ENCODE measurements around the gene SUFU. TPM values are rescaled to one million over a fixed set of nuclear protein-coding genes. Genes with fewer than 3 reads are reported as not detected.

The SUFU gene
- total and polyA plus RNA-seq, 4 donors, result 1.8 to 3.8 (median 2.9) TPM

DNA sequence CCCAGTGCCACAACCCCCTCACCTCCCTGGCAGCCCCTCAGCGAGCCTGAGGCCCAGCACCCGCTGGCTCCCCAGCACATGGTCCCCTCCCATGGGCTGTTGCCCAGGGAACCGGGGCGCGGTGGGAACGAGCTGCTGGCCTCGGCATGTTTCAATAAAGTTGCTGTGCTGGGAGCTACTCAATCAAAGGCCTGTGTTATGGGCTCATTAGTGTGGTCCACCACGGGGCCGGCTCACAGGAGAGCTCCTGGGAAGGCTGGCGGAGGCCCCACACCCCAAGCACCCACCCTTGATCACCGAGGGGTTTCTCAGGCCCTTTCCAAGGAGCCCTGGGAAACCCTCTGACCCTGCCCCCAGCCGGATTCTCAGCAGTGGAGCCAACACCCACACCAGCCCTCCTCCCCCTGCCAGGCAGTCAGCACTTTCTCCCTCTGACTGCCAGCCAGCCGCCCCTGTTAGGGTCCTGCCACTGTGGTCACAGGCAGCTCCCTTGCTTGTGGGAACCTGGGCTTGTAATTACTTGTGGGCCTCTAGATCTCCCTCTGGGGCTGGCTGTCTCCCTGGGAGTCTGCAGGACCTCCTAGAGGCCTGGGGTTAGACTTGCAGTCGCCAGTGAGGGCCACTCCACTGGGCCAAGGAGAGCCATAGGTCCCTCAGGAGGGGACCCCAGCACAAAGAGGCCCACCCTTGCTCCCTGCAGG lies 115.7 kb downstream of the SUFU start:
- Histone ChIP-seq H3K9me3 (ENCODE audit: control insufficient read depth in 4 of 4, low read length in 3 of 4) (no peaks in the 10 kb centered on the region), H3K4me1 (ENCODE audit: control insufficient read depth in 4 of 4, insufficient read depth in 4 of 4, low read length in 3 of 4) (peaks cover 0 to 18% (median 15%) of the 10 kb centered on the region in 4 donors), H3K27ac (ENCODE audit: low read depth in 1 of 2, low read length in 2 of 2) (no peak overlapping the region), H3K36me3 (ENCODE audit: control insufficient read depth in 4 of 4, insufficient read depth in 3 of 4, low read depth in 1 of 4, low read length in 3 of 4) (peaks cover 0 to 14% (median 12%) of the 10 kb centered on the region in 4 donors), H3K4me3 (ENCODE audit: low read depth in 1 of 3, low read length in 3 of 3) (no peak overlapping the region), H3K9ac (ENCODE audit: low read depth in 1 of 2, low read length in 2 of 2) (no peak overlapping the region), H3K27me3 (ENCODE audit: control insufficient read depth in 4 of 4, insufficient read depth in 4 of 4, low read length in 3 of 4) (no peaks in the 10 kb centered on the region)
- no peak for DNase-seq (ENCODE audit: low spot score)
- TF ChIP-seq TAF1 (conservative IDR thresholded peaks at IDR 0.05) (no peak), JUND (IDR thresholded peaks at IDR 0.05) (no peak), YY1 (IDR thresholded peaks at IDR 0.05) (no peak), MAX (IDR thresholded peaks at IDR 0.05) (no peak)
- 87% methylated on average over 14 of the region's 14 CpGs for WGBS

DNA sequence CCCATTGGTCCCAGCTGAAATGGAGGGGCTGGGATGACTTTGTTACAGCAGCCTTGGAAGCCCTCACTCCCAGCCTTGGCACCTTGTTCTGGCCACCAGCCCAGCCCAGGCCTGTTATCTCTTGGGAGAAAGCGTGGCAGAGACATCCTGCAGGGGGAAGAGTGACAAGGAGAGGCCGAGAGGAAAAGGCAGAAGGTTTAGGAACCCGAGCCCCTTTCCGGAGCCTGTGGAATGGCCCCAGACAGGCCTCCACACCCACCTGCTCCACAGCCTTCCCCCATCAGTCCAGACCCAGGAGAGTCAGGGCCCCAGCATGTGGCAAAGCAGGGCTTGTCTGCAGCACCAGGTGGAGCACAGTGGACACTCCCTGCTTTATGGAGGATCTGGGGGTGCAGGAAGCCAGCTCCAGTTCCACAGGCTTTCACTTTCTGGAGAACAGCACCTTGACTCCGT lies 116.4 kb downstream of the SUFU start:
- no peak for DNase-seq (ENCODE audit: low spot score)
- 50% methylated on average over 5 of the region's 5 CpGs for WGBS
- Histone ChIP-seq H3K9ac (ENCODE audit: low read depth in 1 of 2, low read length in 2 of 2) (no peak overlapping the region), H3K4me3 (ENCODE audit: low read depth in 1 of 3, low read length in 3 of 3) (no peak overlapping the region), H3K4me1 (ENCODE audit: control insufficient read depth in 4 of 4, insufficient read depth in 4 of 4, low read length in 3 of 4) (peaks cover 0 to 18% (median 15%) of the 10 kb centered on the region in 4 donors), H3K27ac (ENCODE audit: low read depth in 1 of 2, low read length in 2 of 2) (no peak overlapping the region), H3K9me3 (ENCODE audit: control insufficient read depth in 4 of 4, low read length in 3 of 4) (no peaks in the 10 kb centered on the region), H3K36me3 (ENCODE audit: control insufficient read depth in 4 of 4, insufficient read depth in 3 of 4, low read depth in 1 of 4, low read length in 3 of 4) (peaks cover 0 to 14% (median 12%) of the 10 kb centered on the region in 4 donors), H3K27me3 (ENCODE audit: control insufficient read depth in 4 of 4, insufficient read depth in 4 of 4, low read length in 3 of 4) (no peaks in the 10 kb centered on the region)
- no peak for TF ChIP-seq RXRA (IDR thresholded peaks at IDR 0.05)
- TF ChIP-seq GABPA (IDR thresholded peaks at IDR 0.05 in 1 of 2, conservative IDR thresholded peaks at IDR 0.05 in 1 of 2), result no peak
- no peak for TF ChIP-seq RAD21 (IDR thresholded peaks at IDR 0.05)
- TF ChIP-seq MAX (IDR thresholded peaks at IDR 0.05), result no peak
- TF ChIP-seq, protein P1, sequence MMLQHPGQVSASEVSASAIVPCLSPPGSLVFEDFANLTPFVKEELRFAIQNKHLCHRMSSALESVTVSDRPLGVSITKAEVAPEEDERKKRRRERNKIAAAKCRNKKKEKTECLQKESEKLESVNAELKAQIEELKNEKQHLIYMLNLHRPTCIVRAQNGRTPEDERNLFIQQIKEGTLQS (IDR thresholded peaks at IDR 0.05), result no peak
- no peak for TF ChIP-seq HNF4G (IDR thresholded peaks at IDR 0.05)
- no peak for TF ChIP-seq EGR1 (IDR thresholded peaks at IDR 0.05; ENCODE audit: low read depth in 2 of 2)
- TF ChIP-seq SP1 (IDR thresholded peaks at IDR 0.05), result no peak
- TF ChIP-seq ZBTB33 (IDR thresholded peaks at IDR 0.05), result no peak
- no peak for TF ChIP-seq NR2F2 (IDR thresholded peaks at IDR 0.05)

- H3K27ac ChIP-seq (ENCODE audit: low read depth in 1 of 2, low read length in 2 of 2), result no peak overlapping the region
- H3K36me3 ChIP-seq (ENCODE audit: control insufficient read depth in 4 of 4, insufficient read depth in 3 of 4, low read depth in 1 of 4, low read length in 3 of 4), result peaks cover 0 to 12% (median 10%) of the 10 kb centered on the region in 4 donors
- TF ChIP-seq SP1 (IDR thresholded peaks at IDR 0.05) (no peak), NR2F2 (IDR thresholded peaks at IDR 0.05) (no peak), GABPA (IDR thresholded peaks at IDR 0.05 in 1 of 2, conservative IDR thresholded peaks at IDR 0.05 in 1 of 2) (no peak), EGR1 (IDR thresholded peaks at IDR 0.05; ENCODE audit: low read depth in 2 of 2) (no peak), FOXA2 (IDR thresholded peaks at IDR 0.05) (no peak), HNF4G (IDR thresholded peaks at IDR 0.05) (no peak), ZBTB33 (IDR thresholded peaks at IDR 0.05) (no peak), HNF4A (conservative IDR thresholded peaks at IDR 0.05) (no peak), REST (IDR thresholded peaks at IDR 0.05) (no peak), YY1 (IDR thresholded peaks at IDR 0.05) (no peak), RXRA (IDR thresholded peaks at IDR 0.05) (no peak)
- no peak overlapping the region for H3K9ac ChIP-seq (ENCODE audit: low read depth in 1 of 2, low read length in 2 of 2)
- H3K4me3 ChIP-seq (ENCODE audit: low read depth in 1 of 3, low read length in 3 of 3), result no peak overlapping the region
- H3K4me1 ChIP-seq (ENCODE audit: control insufficient read depth in 4 of 4, insufficient read depth in 4 of 4, low read length in 3 of 4), result peaks cover 0 to 18% (median 15%) of the 10 kb centered on the region in 4 donors
- DNase-seq (ENCODE audit: low spot score), result no peak
- H3K27me3 ChIP-seq (ENCODE audit: control insufficient read depth in 4 of 4, insufficient read depth in 4 of 4, low read length in 3 of 4), result no peaks in the 10 kb centered on the region
- WGBS, result 84% methylated on average over 15 of the region's 15 CpGs
- no peaks in the 10 kb centered on the region for H3K9me3 ChIP-seq (ENCODE audit: control insufficient read depth in 4 of 4, low read length in 3 of 4)
These were observed 117.0 kb downstream of the SUFU start for GRCh38 chr10:102620591-102621442.
